Heart left ventricle (tissue), 16 donors: ENCODE data around the gene COX18. TPM values are rescaled to one million over a fixed set of nuclear protein-coding genes. Genes with fewer than 3 reads are reported as not detected.

Source experiments
- ATAC-seq, 4 donors: fragments of 200-7000 bp; cut with Tn5 transposase; one replicate each; pipeline ENCODE4 v1.9.1; 2020 to 2022; ENCODE audit warnings: moderate library complexity in 4 of 4, mild to moderate bottlenecking in 3 of 4, moderate number of reproducible peaks in 1 of 4
- DNase-seq, 5 donors: peaks; one replicate each; pipeline ENCODE4 v3.0.0-alpha.2; 2020
- H3K27ac ChIP-seq, 12 donors: fragments of 200-600 bp; sonication (generic) in 4 of 12; one replicate each; pipeline versions ENCODE4 v1.5.0 to v1.8.0; 2016 to 2022; ENCODE audit warnings: mild to moderate bottlenecking in 2 of 12
- H3K27me3 ChIP-seq, 9 donors: fragments of 200-600 bp; sonication (generic) in 2 of 9; one replicate each; pipeline versions ENCODE4 v1.5.1 to v1.8.0; 2016 to 2022; ENCODE audit warnings: mild to moderate bottlenecking in 3 of 9
- H3K36me3 ChIP-seq, 9 donors: fragments of 200-600 bp; sonication (generic) in 2 of 9; one replicate each; pipeline versions ENCODE4 v1.5.0 to v1.8.0; 2018 to 2022; ENCODE audit warnings: mild to moderate bottlenecking in 2 of 9
- H3K4me1 ChIP-seq, 12 donors: fragments of 200-600 bp; sonication (generic) in 4 of 12; one replicate each; pipeline versions ENCODE4 v1.5.0 to v1.8.0; 2016 to 2022; ENCODE audit warnings: mild to moderate bottlenecking in 3 of 12
- H3K4me3 ChIP-seq, 12 donors: fragments of 200-600 bp; sonication (generic) in 4 of 12; one replicate each; pipeline versions ENCODE4 v1.5.0 to v1.8.0; 2017 to 2022; ENCODE audit warnings: mild to moderate bottlenecking in 9 of 12, moderate library complexity in 4 of 12
- H3K9me3 ChIP-seq, 12 donors: fragments of 200-600 bp; sonication (generic) in 4 of 12; one replicate each; pipeline versions ENCODE4 v1.5.0 to v1.8.0; 2016 to 2022; ENCODE audit warnings: mild to moderate bottlenecking in 1 of 12
- POLR2A ChIP-seq, 2 donors: fragments of 450-650 bp; IDR thresholded peaks; one replicate each; pipeline ENCODE4 v1.6.1; 2017; ENCODE audit warnings: antibody characterized with exemption in 2 of 2, mild to moderate bottlenecking in 2 of 2, moderate library complexity in 2 of 2
- WGBS, 4 donors: extraction: QIAGEN DNeasy Blood & Tissue Kit in 2 of 4; methylation state at CpG; one replicate each; pipeline versions ENCODE4 v1.1.5 to v1.1.7; 2013 to 2018; 5-methylcytosine and 5-hydroxymethylcytosine counted together
- intact Hi-C, 10 donors: fragments of 100-400 bp; cut with DNase I; formaldehyde crosslinking; loops; one replicate each; pipeline versions ENCODE4 v1.11.1 to v1.14.2; 2022
- polyA plus RNA-seq, 2 donors: library from polyadenylated mRNA; stranded (reverse); fragments of 200-250 nt; gene quantifications; one replicate each; pipeline ENCODE4 v1.2.3, GENCODE V29; 2013
- total RNA-seq, 9 donors: library from RNA; depleted of rRNA in 2 of 9; stranded (reverse); fragments of >200 nt in 2 of 9; fragmentation: NEBNext Ultra II Directional in 3 of 9; extraction: Animal tissue kit (Norgen Biotek cat#: 25700) in 3 of 9; gene quantifications; one replicate each; pipeline versions ENCODE4 v1.1.0 to v1.2.4, GENCODE V29; 2016 to 2023
- TF ChIP-seq, protein P1 (sequence below), 12 donors: fragments of 200-600 bp; sonication (generic) in 4 of 12; IDR thresholded peaks; one replicate each; pipeline versions ENCODE4 v1.5.0 to v1.8.0; 2018 to 2022; ENCODE audit warnings: antibody characterized with exemption in 12 of 12, mild to moderate bottlenecking in 5 of 12
- donor health status: ischemic (EF 13 %, LVEDD 7.1; RV severe dilation, severe dysfunction).
- donor health status: healthy with polysubstance abuse.
- donor health status: DM: no; HTN: yes; CAD: no.
- donor health status: DM: no; HTN: no; CAD: no.
- donor health status: ischemic (EF 25% LVEDD 6.9; RV normal size, moderate dysfunction).
- donor health status: ischemic (EF 25% LVEDD 5.7; RV mildly dilated, moderate dysfunction).
- donor health status: healthy.
- donor health status: DM: yes; HTN: yes; CAD: no.
- donor health status: ischemic (EF 35%, LVEDD 5.7; RV mildly dilated, moderate dysfunction).
- donor health status: nonischemic (EF 11% LVEDD 7.7; RV severe dilation, severe dysfunction).
- donor health status: DM: yes; HTN: yes; CAD: no.
- donor health status: PGD.
- donor health status: ischemic (EF 29% LVEDD 5.4; RV normal size, mild dysfunction).
- donor health status: nonischemic (EF 23%, LVEDD 6.1; RV moderate dilation, normal function).

Gene COX18
- total and polyA plus RNA-seq, 11 donors: 11.0 to 32.2 (median 16.2) TPM

GRCh38 chr4:73007526-73008100 is 61.9 kb downstream of the COX18 start:
- Histone ChIP-seq H3K4me1 (no peaks in the 10 kb centered on the region), H3K27me3 (no peaks in the 10 kb centered on the region), H3K9me3 (no peaks in the 10 kb centered on the region), H3K4me3 (no peak overlapping the region), H3K27ac (no peak overlapping the region), H3K36me3 (no peaks in the 10 kb centered on the region)
- WGBS, 4 donors: 90 to 97% (median 96%) methylated on average over 1 of the region's 1 CpG
- no peak for ATAC-seq
- TF ChIP-seq, protein P1, sequence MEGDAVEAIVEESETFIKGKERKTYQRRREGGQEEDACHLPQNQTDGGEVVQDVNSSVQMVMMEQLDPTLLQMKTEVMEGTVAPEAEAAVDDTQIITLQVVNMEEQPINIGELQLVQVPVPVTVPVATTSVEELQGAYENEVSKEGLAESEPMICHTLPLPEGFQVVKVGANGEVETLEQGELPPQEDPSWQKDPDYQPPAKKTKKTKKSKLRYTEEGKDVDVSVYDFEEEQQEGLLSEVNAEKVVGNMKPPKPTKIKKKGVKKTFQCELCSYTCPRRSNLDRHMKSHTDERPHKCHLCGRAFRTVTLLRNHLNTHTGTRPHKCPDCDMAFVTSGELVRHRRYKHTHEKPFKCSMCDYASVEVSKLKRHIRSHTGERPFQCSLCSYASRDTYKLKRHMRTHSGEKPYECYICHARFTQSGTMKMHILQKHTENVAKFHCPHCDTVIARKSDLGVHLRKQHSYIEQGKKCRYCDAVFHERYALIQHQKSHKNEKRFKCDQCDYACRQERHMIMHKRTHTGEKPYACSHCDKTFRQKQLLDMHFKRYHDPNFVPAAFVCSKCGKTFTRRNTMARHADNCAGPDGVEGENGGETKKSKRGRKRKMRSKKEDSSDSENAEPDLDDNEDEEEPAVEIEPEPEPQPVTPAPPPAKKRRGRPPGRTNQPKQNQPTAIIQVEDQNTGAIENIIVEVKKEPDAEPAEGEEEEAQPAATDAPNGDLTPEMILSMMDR (IDR thresholded peaks at IDR 0.05): no peak
- TF ChIP-seq POLR2A (IDR thresholded peaks at IDR 0.05): no peak
- no peak for DNase-seq
- intact Hi-C loops: no loop called here

DNA sequence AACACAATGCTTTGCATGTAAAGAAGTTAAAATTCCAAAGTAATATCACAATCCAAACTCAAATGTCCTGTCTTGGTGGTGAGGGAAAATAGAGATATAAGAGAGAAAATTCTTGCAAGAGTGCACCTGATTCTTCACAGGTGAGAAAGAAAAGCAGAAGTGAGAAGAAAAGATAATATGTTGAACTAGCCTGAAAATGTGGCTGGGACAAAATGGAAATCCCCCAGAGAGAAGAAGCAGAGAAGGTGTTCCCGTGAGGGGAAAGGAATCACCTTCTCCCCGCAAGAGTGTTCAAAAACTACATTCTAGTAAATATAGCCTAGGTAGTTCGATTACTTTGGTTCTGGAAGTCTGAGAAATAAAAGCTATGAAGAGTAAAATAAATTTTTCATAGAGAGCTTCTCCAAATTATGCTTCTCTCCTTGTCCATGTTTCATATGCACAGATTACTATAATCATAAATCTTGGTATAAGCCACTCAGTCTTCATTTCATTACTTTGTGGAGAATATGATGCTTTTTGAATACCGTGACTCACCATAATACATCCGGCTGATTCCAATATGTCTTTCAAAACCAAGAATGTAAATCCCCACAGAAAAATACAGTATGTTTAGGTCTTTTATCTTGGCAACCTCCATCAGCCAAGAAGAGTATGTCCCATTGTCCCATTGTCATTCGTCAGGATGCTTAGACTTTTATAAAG is 63.1 kb downstream of the COX18 start:
- TF ChIP-seq POLR2A (IDR thresholded peaks at IDR 0.05): no peak
- TF ChIP-seq, protein P1 (IDR thresholded peaks at IDR 0.05): no peak
- no peaks in the 10 kb centered on the region for H3K36me3 ChIP-seq
- ATAC-seq: no peak
- no peak overlapping the region for H3K4me3 ChIP-seq
- H3K9me3 ChIP-seq: no peaks in the 10 kb centered on the region
- no peak overlapping the region for H3K27ac ChIP-seq
- no peaks in the 10 kb centered on the region for H3K27me3 ChIP-seq
- 86 to 92% (median 88%) methylated on average over 6 of the region's 6 CpGs for WGBS, 4 donors
- no peak for DNase-seq
- intact Hi-C loops: no loop called here
- no peaks in the 10 kb centered on the region for H3K4me1 ChIP-seq

DNA sequence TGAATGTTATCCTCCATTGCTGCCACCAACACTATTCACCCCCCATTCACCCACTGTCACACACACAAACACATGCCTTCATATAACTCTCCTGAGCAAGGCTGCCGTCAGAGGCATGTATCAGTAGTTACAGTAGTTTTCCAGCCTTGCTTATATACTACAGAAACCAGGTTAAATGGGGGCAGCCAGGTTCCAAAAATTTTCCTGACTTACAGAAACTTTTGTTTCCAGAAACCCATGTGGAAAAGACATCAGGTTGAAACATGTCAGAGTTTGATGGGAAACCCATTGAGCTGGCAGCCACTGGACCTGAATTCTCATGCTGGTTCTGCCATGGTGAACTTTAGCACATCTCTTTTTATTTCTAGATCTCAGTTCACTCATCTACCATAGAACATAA is 64.0 kb downstream of the COX18 start:
- H3K27me3 ChIP-seq: no peaks in the 10 kb centered on the region
- TF ChIP-seq, protein P1 (IDR thresholded peaks at IDR 0.05): no peak
- no peak for TF ChIP-seq POLR2A (IDR thresholded peaks at IDR 0.05)
- H3K4me1 ChIP-seq: no peaks in the 10 kb centered on the region
- ATAC-seq (no peak), DNase-seq (no peak)
- intact Hi-C loops: no loop called here
- H3K9me3 ChIP-seq: no peaks in the 10 kb centered on the region
- 50 to 79% (median 73%) methylated on average over 1 of the region's 1 CpG for WGBS, 4 donors
- H3K36me3 ChIP-seq: no peaks in the 10 kb centered on the region
- no peak overlapping the region for H3K27ac ChIP-seq
- no peak overlapping the region for H3K4me3 ChIP-seq

Other genes starting within 250 kb of the COX18 start
- 10 to 100 TPM; 48.5 to 67.1 (median 58.9) TPM for gene ANKRD17, start 189.1 kb upstream of the COX18 start, total RNA-seq
- 10 to 100 TPM; 13.0 to 19.8 TPM for gene ANKRD17, start 189.1 kb upstream of the COX18 start, polyA plus RNA-seq